Panc1 (cell line): ENCODE measurements around the gene BOC.

Experiments
- CTCF ChIP-seq: fragments of 450-650 bp; IDR thresholded peaks from 2 replicates; pipeline ENCODE4 v1.5.1; 2017; ENCODE audit warnings: mild to moderate bottlenecking
- POLR2AphosphoS5 ChIP-seq: IDR thresholded peaks from 2 replicates; pipeline ENCODE4 v1.6.1; 2012; ENCODE audit warnings: mild to moderate bottlenecking, low read depth, low read length, moderate library complexity
- REST ChIP-seq, 2 experiments: IDR thresholded peaks; 2 replicates each; pipeline ENCODE4 v1.6.1; 2011 to 2012; ENCODE audit warnings: low read depth in 2 of 2, control low read depth in 1 of 2, low read length in 1 of 2, mild to moderate bottlenecking in 1 of 2, moderate library complexity in 1 of 2; ENCODE audit not compliant: insufficient read depth in 1 of 2
- SIN3A ChIP-seq: IDR thresholded peaks from 2 replicates; pipeline ENCODE4 v1.6.1; 2012; ENCODE audit warnings: low read depth, mild to moderate bottlenecking, low read length, moderate library complexity, borderline replicate concordance; ENCODE audit not compliant: insufficient read depth
- TCF7L2 ChIP-seq: IDR thresholded peaks from 2 replicates; pipeline ENCODE4 v1.6.1; 2011; ENCODE audit warnings: mild to moderate bottlenecking, low read depth, low read length, inconsistent platforms

- no peak for TF ChIP-seq CTCF
- no peak for TF ChIP-seq SIN3A
- TF ChIP-seq POLR2AphosphoS5 = no peak
- TF ChIP-seq REST (IDR thresholded peaks at IDR 0.05; ENCODE audit: insufficient read depth in 1 of 2, low read depth in 2 of 2, low read length in 1 of 2) = no peak
- TF ChIP-seq TCF7L2 = no peak
Measured at GRCh38 chr3:113304856-113305540, 93.6 kb downstream of the BOC start.
